NB4 (cell line): ENCODE measurements around the gene AQP12A.
"Not testable (repeated sequence)": the region's sequence is repeated elsewhere in the genome, so short reads cannot be mapped to it uniquely, and the experiment has no call there.

Source experiments
- MAX ChIP-seq: IDR thresholded peaks from 2 replicates; pipeline ENCODE4 v1.6.1; 2011; ENCODE audit warnings: low read depth, low read length
- MYC ChIP-seq: IDR thresholded peaks from 2 replicates; pipeline ENCODE4 v1.6.1; 2011; ENCODE audit warnings: low read depth, low read length
- TF ChIP-seq, protein P1 (sequence below): IDR thresholded peaks from one replicate; pipeline ENCODE4 v1.5.1; 2012; ENCODE audit warnings: low read depth, low read length

- TF ChIP-seq MYC, MAX: not testable (repeated sequence)
- TF ChIP-seq, protein P1, sequence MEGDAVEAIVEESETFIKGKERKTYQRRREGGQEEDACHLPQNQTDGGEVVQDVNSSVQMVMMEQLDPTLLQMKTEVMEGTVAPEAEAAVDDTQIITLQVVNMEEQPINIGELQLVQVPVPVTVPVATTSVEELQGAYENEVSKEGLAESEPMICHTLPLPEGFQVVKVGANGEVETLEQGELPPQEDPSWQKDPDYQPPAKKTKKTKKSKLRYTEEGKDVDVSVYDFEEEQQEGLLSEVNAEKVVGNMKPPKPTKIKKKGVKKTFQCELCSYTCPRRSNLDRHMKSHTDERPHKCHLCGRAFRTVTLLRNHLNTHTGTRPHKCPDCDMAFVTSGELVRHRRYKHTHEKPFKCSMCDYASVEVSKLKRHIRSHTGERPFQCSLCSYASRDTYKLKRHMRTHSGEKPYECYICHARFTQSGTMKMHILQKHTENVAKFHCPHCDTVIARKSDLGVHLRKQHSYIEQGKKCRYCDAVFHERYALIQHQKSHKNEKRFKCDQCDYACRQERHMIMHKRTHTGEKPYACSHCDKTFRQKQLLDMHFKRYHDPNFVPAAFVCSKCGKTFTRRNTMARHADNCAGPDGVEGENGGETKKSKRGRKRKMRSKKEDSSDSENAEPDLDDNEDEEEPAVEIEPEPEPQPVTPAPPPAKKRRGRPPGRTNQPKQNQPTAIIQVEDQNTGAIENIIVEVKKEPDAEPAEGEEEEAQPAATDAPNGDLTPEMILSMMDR, result not testable (repeated sequence)
These were observed 8.9 kb downstream of the AQP12A start for GRCh38 chr2:240700616-240701015.
